Gastrocnemius medialis (tissue), 4 donors: ENCODE data around the gene GUK1. TPM values are rescaled to one million over a fixed set of nuclear protein-coding genes. Genes with fewer than 3 reads are reported as not detected.
A peak's percentile ranks its signal among the peaks of the same experiment; 100 is the strongest.
"Not testable (repeated sequence)": the region's sequence is repeated elsewhere in the genome, so short reads cannot be mapped to it uniquely, and the experiment has no call there.

ENCODE experiments used
- ATAC-seq, 2 donors: fragments of 150-250 bp; one replicate each; pipeline ENCODE4 v1.9.1; 2016
- DNase-seq, 2 donors: peaks; one replicate each; pipeline ENCODE4 v3.0.0-alpha.2; 2019
- H3K27ac ChIP-seq, 4 donors: fragments of 200-600 bp; sonication (generic); 1 replicate in 1 of 4; 2 replicates in 3 of 4; pipeline ENCODE4 v1.5.1; 2016 to 2018; ENCODE audit warnings: mild to moderate bottlenecking in 2 of 4, moderate library complexity in 1 of 4
- H3K27me3 ChIP-seq, 3 donors: fragments of 200-600 bp; sonication (generic) in 2 of 3; 1 replicate in 1 of 3; 2 replicates in 2 of 3; pipeline versions ENCODE4 v1.5.1 to v1.6.0; 2016 to 2019; ENCODE audit warnings: mild to moderate bottlenecking in 1 of 3, moderate library complexity in 1 of 3
- H3K36me3 ChIP-seq, 2 donors: fragments of 200-600 bp; sonication (generic) in 1 of 2; one replicate each; pipeline ENCODE4 v1.5.1; 2017 to 2018
- H3K4me1 ChIP-seq, 2 donors: fragments of 200-600 bp; sonication (generic) in 1 of 2; one replicate each; pipeline ENCODE4 v1.5.1; 2016 to 2017; ENCODE audit warnings: mild to moderate bottlenecking in 2 of 2
- H3K4me3 ChIP-seq, 4 donors: fragments of 200-600 bp; sonication (generic) in 3 of 4; 1 replicate in 1 of 4; 2 replicates in 3 of 4; pipeline ENCODE4 v1.5.1; 2016 to 2019; ENCODE audit warnings: mild to moderate bottlenecking in 2 of 4
- H3K9me3 ChIP-seq, 3 donors: fragments of 200-600 bp; sonication (generic) in 2 of 3; 1 replicate in 1 of 3; 2 replicates in 2 of 3; pipeline ENCODE4 v1.5.1; 2016 to 2019
- CTCF ChIP-seq, 5 experiments: fragments of 450-650 bp in 3 of 5; fragments of 200-600 bp in 2 of 5; sonication (generic) in 2 of 5; IDR thresholded peaks in 4 of 5; conservative IDR thresholded peaks in 1 of 5; 1 replicate in 4 of 5; 2 replicates in 1 of 5; pipeline ENCODE4 v1.5.1; 2016 to 2019; ENCODE audit warnings: antibody characterized with exemption in 5 of 5, mild to moderate bottlenecking in 3 of 5, moderate library complexity in 3 of 5
- POLR2A ChIP-seq, 2 donors: fragments of 450-650 bp; IDR thresholded peaks; one replicate each; pipeline ENCODE4 v1.6.1; 2017; ENCODE audit warnings: antibody characterized with exemption in 2 of 2, mild to moderate bottlenecking in 2 of 2, moderate library complexity in 2 of 2
- in situ Hi-C, 4 donors: fragments of 200-750 bp; cut with MboI; loops; one replicate each; pipeline versions ENCODE4 v1.15.0 to v1.8.0; 2017; ENCODE audit warnings: low sequenced_read_pairs in 4 of 4
- intact Hi-C: fragments of 100-400 bp; cut with DNase I; formaldehyde crosslinking; loops from one replicate; pipeline ENCODE4 v1.15.1; 2023; ENCODE audit warnings: low total_unique reads
- total RNA-seq, 4 donors: library from RNA; depleted of rRNA; stranded (reverse); fragments of >200 nt; gene quantifications; one replicate each; pipeline versions ENCODE4 v1.1.0 to v1.2.3, GENCODE V29; 2016

GUK1 gene
- total RNA-seq, 4 donors from 2014 or later: 161 to 230 (median 183) TPM

- Histone ChIP-seq H3K9me3 (no peaks in the 10 kb centered on the region), H3K4me1 (peaks cover 13% of the 10 kb centered on the region in 2 donors), H3K36me3 (no peaks in the 10 kb centered on the region), H3K27ac (no peak overlapping the region), H3K4me3 (no peak overlapping the region), H3K27me3 (no peaks in the 10 kb centered on the region)
- DNase-seq (peak in 1 of 2 donors; percentile 9), ATAC-seq (no peak)
- TF ChIP-seq CTCF (IDR thresholded peaks at IDR 0.05 in 4 of 5, conservative IDR thresholded peaks at IDR 0.05 in 1 of 5) (no peak), POLR2A (IDR thresholded peaks at IDR 0.05) (no peak)
- in situ Hi-C loops: no loop called here
- intact Hi-C loops: no loop called here
Measured at GRCh38 chr1:228185641-228185965, 45.5 kb downstream of the GUK1 start.

- peaks cover 21 to 22% of the 10 kb centered on the region in 2 donors for H3K4me1 ChIP-seq
- in situ Hi-C loops, H3K27me3 ChIP-seq, ATAC-seq, intact Hi-C loops, H3K9me3 ChIP-seq, H3K4me3 ChIP-seq, H3K36me3 ChIP-seq, DNase-seq, H3K27ac ChIP-seq: not testable (repeated sequence)
Measured at GRCh38 chr1:228188249-228188648, 48.2 kb downstream of the GUK1 start.

GRCh38 chr1:228190182-228190581 is 50.1 kb downstream of the GUK1 start:
- intact Hi-C loops: no loop called here
- in situ Hi-C loops: no loop called here
- H3K4me3 ChIP-seq: no peak overlapping the region
- H3K27me3 ChIP-seq: no peaks in the 10 kb centered on the region
- TF ChIP-seq POLR2A (IDR thresholded peaks at IDR 0.05) (no peak), CTCF (IDR thresholded peaks at IDR 0.05 in 4 of 5, conservative IDR thresholded peaks at IDR 0.05 in 1 of 5) (no peak)
- H3K27ac ChIP-seq: peak overlapping the region in 1 of 4 donors; percentile 94
- ATAC-seq (no peak), DNase-seq (no peak)
- H3K9me3 ChIP-seq: no peaks in the 10 kb centered on the region
- H3K4me1 ChIP-seq: peaks cover 21 to 22% of the 10 kb centered on the region in 2 donors
- no peaks in the 10 kb centered on the region for H3K36me3 ChIP-seq

- ATAC-seq (no peak), DNase-seq (no peak)
- H3K4me3 ChIP-seq: no peak overlapping the region
- H3K4me1 ChIP-seq: peaks cover 21 to 22% of the 10 kb centered on the region in 2 donors
- intact Hi-C loops (no loop called here), in situ Hi-C loops (no loop called here)
- TF ChIP-seq CTCF (IDR thresholded peaks at IDR 0.05 in 4 of 5, conservative IDR thresholded peaks at IDR 0.05 in 1 of 5) (no peak), POLR2A (IDR thresholded peaks at IDR 0.05) (no peak)
- no peaks in the 10 kb centered on the region for H3K27me3 ChIP-seq
- no peaks in the 10 kb centered on the region for H3K9me3 ChIP-seq
- no peaks in the 10 kb centered on the region for H3K36me3 ChIP-seq
- peak overlapping the region; percentile 87 to 94 (median 92) for H3K27ac ChIP-seq
Measured at GRCh38 chr1:228190778-228191177, 50.7 kb downstream of the GUK1 start.

GRCh38 chr1:228194436-228194835 is 54.4 kb downstream of the GUK1 start:
- ATAC-seq (no peak), DNase-seq (no peak)
- Histone ChIP-seq H3K27ac (peak overlapping the region; percentile 44 to 94 (median 92)), H3K4me3 (no peak overlapping the region), H3K4me1 (peaks cover 36 to 40% of the 10 kb centered on the region in 2 donors), H3K9me3 (peaks cover 0 to 5% (median 4%) of the 10 kb centered on the region in 3 donors), H3K36me3 (no peaks in the 10 kb centered on the region), H3K27me3 (no peaks in the 10 kb centered on the region)
- no peak for TF ChIP-seq CTCF (IDR thresholded peaks at IDR 0.05 in 4 of 5, conservative IDR thresholded peaks at IDR 0.05 in 1 of 5)
- TF ChIP-seq POLR2A (IDR thresholded peaks at IDR 0.05): no peak
- intact Hi-C loops (no loop called here), in situ Hi-C loops (no loop called here)
